ENCODE results near the gene ITIH4.

DNA sequence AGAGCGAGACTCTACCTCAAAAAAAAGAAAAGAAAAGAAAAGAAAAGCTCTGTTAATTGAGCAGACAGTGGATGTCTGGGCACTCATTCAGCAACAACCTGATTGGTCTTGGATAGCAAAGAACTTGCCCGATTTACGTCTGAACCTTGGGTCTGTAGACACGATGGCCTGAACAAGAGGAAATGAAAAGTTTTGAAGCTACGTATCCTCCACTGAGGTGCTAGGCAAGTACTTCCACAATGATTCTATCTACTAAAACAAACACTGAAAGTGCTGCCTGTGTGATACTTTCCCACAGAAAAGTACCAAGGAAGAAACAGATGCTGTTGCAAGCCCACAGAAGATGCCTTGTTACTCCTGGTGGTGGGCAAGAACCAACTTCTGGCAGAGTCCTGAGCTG is 26.2 kb upstream of the ITIH4 start:
- TF ChIP-seq EZH2 (IDR thresholded peaks at IDR 0.05; ENCODE audit: borderline replicate concordance), result no peak
- TF ChIP-seq, protein P1, sequence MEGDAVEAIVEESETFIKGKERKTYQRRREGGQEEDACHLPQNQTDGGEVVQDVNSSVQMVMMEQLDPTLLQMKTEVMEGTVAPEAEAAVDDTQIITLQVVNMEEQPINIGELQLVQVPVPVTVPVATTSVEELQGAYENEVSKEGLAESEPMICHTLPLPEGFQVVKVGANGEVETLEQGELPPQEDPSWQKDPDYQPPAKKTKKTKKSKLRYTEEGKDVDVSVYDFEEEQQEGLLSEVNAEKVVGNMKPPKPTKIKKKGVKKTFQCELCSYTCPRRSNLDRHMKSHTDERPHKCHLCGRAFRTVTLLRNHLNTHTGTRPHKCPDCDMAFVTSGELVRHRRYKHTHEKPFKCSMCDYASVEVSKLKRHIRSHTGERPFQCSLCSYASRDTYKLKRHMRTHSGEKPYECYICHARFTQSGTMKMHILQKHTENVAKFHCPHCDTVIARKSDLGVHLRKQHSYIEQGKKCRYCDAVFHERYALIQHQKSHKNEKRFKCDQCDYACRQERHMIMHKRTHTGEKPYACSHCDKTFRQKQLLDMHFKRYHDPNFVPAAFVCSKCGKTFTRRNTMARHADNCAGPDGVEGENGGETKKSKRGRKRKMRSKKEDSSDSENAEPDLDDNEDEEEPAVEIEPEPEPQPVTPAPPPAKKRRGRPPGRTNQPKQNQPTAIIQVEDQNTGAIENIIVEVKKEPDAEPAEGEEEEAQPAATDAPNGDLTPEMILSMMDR (IDR thresholded peaks at IDR 0.05; ENCODE audit: poor library complexity), result no peak
